Activated CD4-positive, CD25-positive, alpha-beta regulatory T cell treated with anti-CD3 and anti-CD28 coated beads, Interleukin-2, amount 50 U/mL, for 72 hours (primary cell): ENCODE data around the gene ADRA2B.
"Not testable (repeated sequence)": the region's sequence is repeated elsewhere in the genome, so short reads cannot be mapped to it uniquely, and the experiment has no call there.

Experiments used
- DNase-seq: peaks from one replicate; pipeline ENCODE4 v3.0.0; 2021

The ADRA2B gene

GRCh38 chr2:96065381-96065930, 50.9 kb downstream of the ADRA2B start:
- no peak for DNase-seq

GRCh38 chr2:96064760-96065159, 51.6 kb downstream of the ADRA2B start:
- not testable (repeated sequence) for DNase-seq

GRCh38 chr2:96064047-96064675, 52.2 kb downstream of the ADRA2B start:
- not testable (repeated sequence) for DNase-seq

DNA sequence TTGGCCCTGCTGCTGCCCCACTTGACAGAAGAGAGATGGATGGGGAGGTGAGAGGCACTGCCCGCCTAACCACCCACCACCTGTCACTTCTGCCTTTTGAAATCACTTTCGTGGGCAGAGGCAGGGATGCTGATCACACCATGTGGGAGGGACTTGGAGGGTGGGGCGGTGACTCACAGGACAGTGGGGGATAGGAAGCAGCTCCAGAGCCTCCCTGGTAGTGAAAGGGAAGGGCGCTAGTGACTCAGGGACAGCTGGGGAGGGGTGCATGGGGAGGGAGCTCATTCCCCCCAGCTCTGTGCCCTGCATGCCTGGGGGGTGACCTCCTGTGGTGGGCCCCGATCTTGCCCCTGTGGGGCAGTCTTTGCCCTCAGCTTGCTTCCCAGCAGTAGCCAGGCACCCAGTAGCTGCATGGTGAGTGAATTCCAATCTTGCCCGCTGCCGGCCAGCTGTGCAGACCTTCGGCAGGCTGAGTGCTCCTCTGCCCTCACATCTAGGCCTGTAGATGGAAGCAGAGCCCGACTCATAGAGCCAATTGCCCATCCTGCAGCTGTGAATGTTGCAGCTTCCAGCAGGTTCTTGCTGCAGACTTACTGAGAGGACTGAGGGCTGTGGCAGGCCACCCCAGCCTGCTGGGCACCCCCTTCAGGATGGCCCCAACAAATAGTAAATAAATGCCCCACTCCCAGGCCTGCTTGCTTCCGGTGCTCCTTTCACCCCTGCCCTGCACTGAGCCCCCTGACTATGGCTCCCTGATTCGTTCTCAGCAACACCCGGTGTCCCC, 53.1 kb downstream of the ADRA2B start:
- DNase-seq: not testable (repeated sequence)
